HepG2 (cell line): ENCODE measurements around the gene PFN1. TPM values are rescaled to one million over a fixed set of nuclear protein-coding genes. Genes with fewer than 3 reads are reported as not detected.
A peak's percentile ranks its signal among the peaks of the same experiment; 100 is the strongest.

Source experiments
- ARNT ChIP-seq: fragments of 450-650 bp; IDR thresholded peaks from 2 replicates; pipeline ENCODE4 v1.6.1; 2017
- CBX2 ChIP-seq, 2 experiments: fragments of 200-600 bp in 1 of 2; sonication (generic); formaldehyde crosslinking in 1 of 2; IDR thresholded peaks; 2 replicates each; pipeline versions ENCODE4 v1.7.0 to v1.8.1; 2018 to 2022; ENCODE audit warnings: low read depth in 2 of 2, low read length in 1 of 2, mild to moderate bottlenecking in 1 of 2, missing genetic modification reagents in 1 of 2
- FOXC1 ChIP-seq: sonication (generic); formaldehyde crosslinking; IDR thresholded peaks from 2 replicates; pipeline ENCODE4 v1.8.0; 2022; ENCODE audit warnings: mild to moderate bottlenecking, missing genetic modification reagents, borderline replicate concordance
- GFI1 ChIP-seq: sonication (generic); formaldehyde crosslinking; IDR thresholded peaks from 2 replicates; pipeline ENCODE4 v1.5.0; 2020; ENCODE audit warnings: missing genetic modification reagents, mild to moderate bottlenecking, borderline replicate concordance
- SCMH1 ChIP-seq: sonication (generic); formaldehyde crosslinking; IDR thresholded peaks from 2 replicates; pipeline ENCODE4 v1.9.0; 2021; ENCODE audit warnings: missing genetic modification reagents, mild to moderate bottlenecking, borderline replicate concordance
- XRCC5 ChIP-seq: fragments of 200-400 bp; formaldehyde crosslinking; optimal IDR thresholded peaks from 2 replicates; pipeline ENCODE3; 2017; ENCODE audit warnings: mild to moderate bottlenecking, low read length
- ZNF232 ChIP-seq: sonication (generic); formaldehyde crosslinking; IDR thresholded peaks from 2 replicates; pipeline ENCODE4 v1.4.0; 2020; ENCODE audit warnings: missing genetic modification reagents, borderline replicate concordance
- ZNF33A ChIP-seq: sonication (generic); formaldehyde crosslinking; IDR thresholded peaks from 2 replicates; pipeline ENCODE4 v1.5.1; 2020; ENCODE audit warnings: missing genetic modification reagents, mild to moderate bottlenecking, moderate library complexity, borderline replicate concordance
- ZNF383 ChIP-seq: sonication (generic); formaldehyde crosslinking; IDR thresholded peaks from 2 replicates; pipeline ENCODE4 v1.4.0; 2020; ENCODE audit warnings: missing genetic modification reagents, mild to moderate bottlenecking, borderline replicate concordance
- ZNF777 ChIP-seq: sonication (generic); formaldehyde crosslinking; IDR thresholded peaks from 2 replicates; pipeline ENCODE4 v1.4.0; 2020; ENCODE audit warnings: missing genetic modification reagents
- polyA plus RNA-seq, 8 experiments: library from polyadenylated mRNA; depleted of rRNA in 3 of 8; stranded (reverse) in 7 of 8; unstranded in 1 of 8; fragments of >200 nt; fragmentation: Illumina TruSeq in 4 of 8; extraction: Trizol in 4 of 8; gene quantifications; 2 replicates each; pipeline versions ENCODE4 v1.2.1 to v1.2.3, GENCODE V29; 2011 to 2016; ENCODE audit warnings: low read depth in 4 of 8, missing spikeins in 1 of 8, mixed read lengths in 1 of 8; ENCODE audit not compliant: insufficient read depth in 1 of 8
- total RNA-seq, 5 experiments: library from RNA; depleted of rRNA; stranded (reverse); fragments of >200 nt; fragmentation: Illumina TruSeq; extraction: Trizol; gene quantifications; 2 replicates each; pipeline ENCODE4 v1.2.3, GENCODE V29; 2016; ENCODE audit warnings: low read depth in 1 of 5
- TF ChIP-seq, protein P1 (sequence below), 2 experiments: IDR thresholded peaks; 2 replicates each; pipeline ENCODE4 v1.6.1; 2011 to 2012; ENCODE audit warnings: low read length in 2 of 2, borderline replicate concordance in 1 of 2, low read depth in 1 of 2, mild to moderate bottlenecking in 1 of 2, moderate library complexity in 1 of 2
- TF ChIP-seq, protein P2 (sequence below): sonication (generic); formaldehyde crosslinking; IDR thresholded peaks from 2 replicates; pipeline ENCODE4 v1.4.0; 2020; ENCODE audit warnings: missing genetic modification reagents
- TF ChIP-seq, protein P3 (sequence below): IDR thresholded peaks from 2 replicates; pipeline ENCODE4 v1.4.0; 2020; ENCODE audit warnings: mild to moderate bottlenecking, missing genetic modification reagents
- TF ChIP-seq, protein P4 (sequence below): IDR thresholded peaks from 2 replicates; pipeline ENCODE4 v1.6.1; 2016; ENCODE audit warnings: low read depth, control low read depth
- TF ChIP-seq, protein P5 (sequence below): IDR thresholded peaks from 2 replicates; pipeline ENCODE4 v1.6.1; 2016; ENCODE audit warnings: mild to moderate bottlenecking

PFN1 gene
- total and polyA plus RNA-seq, 2 of the 13 experiments (the other 11 are each of a cell fraction or from before 2014, with no cell fraction given) = 494 to 613 TPM

DNA sequence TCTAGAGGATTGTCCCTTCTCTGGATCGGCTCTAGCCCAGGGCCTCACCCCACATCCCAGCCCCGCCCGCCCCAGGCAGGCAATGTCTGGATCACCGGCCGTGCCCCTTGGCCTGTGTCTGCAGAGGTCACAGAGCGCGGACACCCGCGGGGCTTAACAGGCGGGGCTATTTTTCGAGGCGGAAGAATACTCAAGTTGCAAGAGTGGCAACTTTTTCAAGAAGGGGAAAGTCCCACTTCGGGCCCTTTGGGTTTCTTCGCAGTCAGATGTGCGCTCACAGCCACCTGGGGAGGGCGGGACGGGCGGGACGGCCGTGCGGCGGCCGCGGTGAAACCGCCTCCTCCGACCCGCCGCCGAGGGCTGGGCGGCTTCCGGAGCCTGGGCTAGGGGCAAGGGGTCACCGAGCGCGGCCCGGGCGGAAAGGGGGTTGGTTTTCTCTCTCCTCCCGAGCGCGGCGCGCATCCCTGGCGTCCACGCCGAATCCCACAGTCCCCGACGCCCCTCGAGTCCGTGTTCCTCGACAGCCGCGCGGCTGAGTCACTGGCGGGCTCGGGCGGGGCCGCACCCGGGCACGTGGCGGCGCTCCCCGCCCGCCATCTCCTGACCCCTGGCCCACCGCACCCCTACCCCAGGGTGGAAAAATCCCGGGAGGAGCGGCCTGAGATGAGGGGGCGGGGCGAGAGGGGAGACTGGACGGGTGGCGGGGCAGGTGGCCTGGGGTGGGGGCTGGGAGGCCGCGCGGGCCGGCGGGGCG is 1.2 kb upstream of the PFN1 start (continued):
- TF ChIP-seq, protein P1, sequence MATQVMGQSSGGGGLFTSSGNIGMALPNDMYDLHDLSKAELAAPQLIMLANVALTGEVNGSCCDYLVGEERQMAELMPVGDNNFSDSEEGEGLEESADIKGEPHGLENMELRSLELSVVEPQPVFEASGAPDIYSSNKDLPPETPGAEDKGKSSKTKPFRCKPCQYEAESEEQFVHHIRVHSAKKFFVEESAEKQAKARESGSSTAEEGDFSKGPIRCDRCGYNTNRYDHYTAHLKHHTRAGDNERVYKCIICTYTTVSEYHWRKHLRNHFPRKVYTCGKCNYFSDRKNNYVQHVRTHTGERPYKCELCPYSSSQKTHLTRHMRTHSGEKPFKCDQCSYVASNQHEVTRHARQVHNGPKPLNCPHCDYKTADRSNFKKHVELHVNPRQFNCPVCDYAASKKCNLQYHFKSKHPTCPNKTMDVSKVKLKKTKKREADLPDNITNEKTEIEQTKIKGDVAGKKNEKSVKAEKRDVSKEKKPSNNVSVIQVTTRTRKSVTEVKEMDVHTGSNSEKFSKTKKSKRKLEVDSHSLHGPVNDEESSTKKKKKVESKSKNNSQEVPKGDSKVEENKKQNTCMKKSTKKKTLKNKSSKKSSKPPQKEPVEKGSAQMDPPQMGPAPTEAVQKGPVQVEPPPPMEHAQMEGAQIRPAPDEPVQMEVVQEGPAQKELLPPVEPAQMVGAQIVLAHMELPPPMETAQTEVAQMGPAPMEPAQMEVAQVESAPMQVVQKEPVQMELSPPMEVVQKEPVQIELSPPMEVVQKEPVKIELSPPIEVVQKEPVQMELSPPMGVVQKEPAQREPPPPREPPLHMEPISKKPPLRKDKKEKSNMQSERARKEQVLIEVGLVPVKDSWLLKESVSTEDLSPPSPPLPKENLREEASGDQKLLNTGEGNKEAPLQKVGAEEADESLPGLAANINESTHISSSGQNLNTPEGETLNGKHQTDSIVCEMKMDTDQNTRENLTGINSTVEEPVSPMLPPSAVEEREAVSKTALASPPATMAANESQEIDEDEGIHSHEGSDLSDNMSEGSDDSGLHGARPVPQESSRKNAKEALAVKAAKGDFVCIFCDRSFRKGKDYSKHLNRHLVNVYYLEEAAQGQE (IDR thresholded peaks at IDR 0.05; ENCODE audit: borderline replicate concordance in 1 of 2, low read depth in 1 of 2, low read length in 2 of 2) = peak in 1 of 2 experiments; percentile 59; a peak in 1 of 4 replicates
- TF ChIP-seq GFI1 (no peak), XRCC5 (peak; percentile 9), ARNT (no peak), FOXC1 (CRISPR knock-in tag) (peak; percentile 71; the same call in 1 of the 2 replicates), ZNF33A (CRISPR knock-in tag) (0 out of 2 replicates have a peak, but pooled peaks have one; percentile 9), SCMH1 (CRISPR knock-in tag) (no peak), ZNF383 (CRISPR knock-in tag) (no peak), CBX2 (IDR thresholded peaks at IDR 0.05; ENCODE audit: low read depth, low read length) (no peak), CBX2 (CRISPR knock-in tag; IDR thresholded peaks at IDR 0.05; ENCODE audit: low read depth) (no peak), ZNF777 (CRISPR knock-in tag) (peak; percentile 96), ZNF232 (CRISPR knock-in tag) (peak; percentile 68; the same call in 1 of the 2 replicates)
- TF ChIP-seq, protein P2, sequence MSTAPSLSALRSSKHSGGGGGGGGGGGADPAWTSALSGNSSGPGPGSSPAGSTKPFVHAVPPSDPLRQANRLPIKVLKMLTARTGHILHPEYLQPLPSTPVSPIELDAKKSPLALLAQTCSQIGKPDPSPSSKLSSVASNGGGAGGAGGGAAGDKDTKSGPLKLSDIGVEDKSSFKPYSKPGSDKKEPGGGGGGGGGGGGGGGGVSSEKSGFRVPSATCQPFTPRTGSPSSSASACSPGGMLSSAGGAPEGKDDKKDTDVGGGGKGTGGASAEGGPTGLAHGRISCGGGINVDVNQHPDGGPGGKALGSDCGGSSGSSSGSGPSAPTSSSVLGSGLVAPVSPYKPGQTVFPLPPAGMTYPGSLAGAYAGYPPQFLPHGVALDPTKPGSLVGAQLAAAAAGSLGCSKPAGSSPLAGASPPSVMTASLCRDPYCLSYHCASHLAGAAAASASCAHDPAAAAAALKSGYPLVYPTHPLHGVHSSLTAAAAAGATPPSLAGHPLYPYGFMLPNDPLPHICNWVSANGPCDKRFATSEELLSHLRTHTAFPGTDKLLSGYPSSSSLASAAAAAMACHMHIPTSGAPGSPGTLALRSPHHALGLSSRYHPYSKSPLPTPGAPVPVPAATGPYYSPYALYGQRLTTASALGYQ = peak; percentile 5; the same call in 1 of the 2 replicates
- TF ChIP-seq, protein P3, sequence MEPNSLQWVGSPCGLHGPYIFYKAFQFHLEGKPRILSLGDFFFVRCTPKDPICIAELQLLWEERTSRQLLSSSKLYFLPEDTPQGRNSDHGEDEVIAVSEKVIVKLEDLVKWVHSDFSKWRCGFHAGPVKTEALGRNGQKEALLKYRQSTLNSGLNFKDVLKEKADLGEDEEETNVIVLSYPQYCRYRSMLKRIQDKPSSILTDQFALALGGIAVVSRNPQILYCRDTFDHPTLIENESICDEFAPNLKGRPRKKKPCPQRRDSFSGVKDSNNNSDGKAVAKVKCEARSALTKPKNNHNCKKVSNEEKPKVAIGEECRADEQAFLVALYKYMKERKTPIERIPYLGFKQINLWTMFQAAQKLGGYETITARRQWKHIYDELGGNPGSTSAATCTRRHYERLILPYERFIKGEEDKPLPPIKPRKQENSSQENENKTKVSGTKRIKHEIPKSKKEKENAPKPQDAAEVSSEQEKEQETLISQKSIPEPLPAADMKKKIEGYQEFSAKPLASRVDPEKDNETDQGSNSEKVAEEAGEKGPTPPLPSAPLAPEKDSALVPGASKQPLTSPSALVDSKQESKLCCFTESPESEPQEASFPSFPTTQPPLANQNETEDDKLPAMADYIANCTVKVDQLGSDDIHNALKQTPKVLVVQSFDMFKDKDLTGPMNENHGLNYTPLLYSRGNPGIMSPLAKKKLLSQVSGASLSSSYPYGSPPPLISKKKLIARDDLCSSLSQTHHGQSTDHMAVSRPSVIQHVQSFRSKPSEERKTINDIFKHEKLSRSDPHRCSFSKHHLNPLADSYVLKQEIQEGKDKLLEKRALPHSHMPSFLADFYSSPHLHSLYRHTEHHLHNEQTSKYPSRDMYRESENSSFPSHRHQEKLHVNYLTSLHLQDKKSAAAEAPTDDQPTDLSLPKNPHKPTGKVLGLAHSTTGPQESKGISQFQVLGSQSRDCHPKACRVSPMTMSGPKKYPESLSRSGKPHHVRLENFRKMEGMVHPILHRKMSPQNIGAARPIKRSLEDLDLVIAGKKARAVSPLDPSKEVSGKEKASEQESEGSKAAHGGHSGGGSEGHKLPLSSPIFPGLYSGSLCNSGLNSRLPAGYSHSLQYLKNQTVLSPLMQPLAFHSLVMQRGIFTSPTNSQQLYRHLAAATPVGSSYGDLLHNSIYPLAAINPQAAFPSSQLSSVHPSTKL (CRISPR knock-in tag) = peak; percentile 75
- TF ChIP-seq, protein P4, sequence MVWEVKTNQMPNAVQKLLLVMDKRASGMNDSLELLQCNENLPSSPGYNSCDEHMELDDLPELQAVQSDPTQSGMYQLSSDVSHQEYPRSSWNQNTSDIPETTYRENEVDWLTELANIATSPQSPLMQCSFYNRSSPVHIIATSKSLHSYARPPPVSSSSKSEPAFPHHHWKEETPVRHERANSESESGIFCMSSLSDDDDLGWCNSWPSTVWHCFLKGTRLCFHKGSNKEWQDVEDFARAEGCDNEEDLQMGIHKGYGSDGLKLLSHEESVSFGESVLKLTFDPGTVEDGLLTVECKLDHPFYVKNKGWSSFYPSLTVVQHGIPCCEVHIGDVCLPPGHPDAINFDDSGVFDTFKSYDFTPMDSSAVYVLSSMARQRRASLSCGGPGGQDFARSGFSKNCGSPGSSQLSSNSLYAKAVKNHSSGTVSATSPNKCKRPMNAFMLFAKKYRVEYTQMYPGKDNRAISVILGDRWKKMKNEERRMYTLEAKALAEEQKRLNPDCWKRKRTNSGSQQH (CRISPR knock-in tag) = no peak
- TF ChIP-seq, protein P5, sequence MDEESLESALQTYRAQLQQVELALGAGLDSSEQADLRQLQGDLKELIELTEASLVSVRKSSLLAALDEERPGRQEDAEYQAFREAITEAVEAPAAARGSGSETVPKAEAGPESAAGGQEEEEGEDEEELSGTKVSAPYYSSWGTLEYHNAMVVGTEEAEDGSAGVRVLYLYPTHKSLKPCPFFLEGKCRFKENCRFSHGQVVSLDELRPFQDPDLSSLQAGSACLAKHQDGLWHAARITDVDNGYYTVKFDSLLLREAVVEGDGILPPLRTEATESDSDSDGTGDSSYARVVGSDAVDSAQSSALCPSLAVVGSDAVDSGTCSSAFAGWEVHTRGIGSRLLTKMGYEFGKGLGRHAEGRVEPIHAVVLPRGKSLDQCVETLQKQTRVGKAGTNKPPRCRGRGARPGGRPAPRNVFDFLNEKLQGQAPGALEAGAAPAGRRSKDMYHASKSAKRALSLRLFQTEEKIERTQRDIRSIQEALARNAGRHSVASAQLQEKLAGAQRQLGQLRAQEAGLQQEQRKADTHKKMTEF (CRISPR knock-in tag) = peak; percentile 84
